GM19324 (cell line): ENCODE data around the gene MAVS.
A peak's percentile ranks its signal among the peaks of the same experiment; 100 is the strongest.

Experiments
- ATAC-seq: cut with Tn5 transposase; IDR thresholded peaks from one replicate; pipeline ENCODE4 v1.9.1; 2021; ENCODE audit warnings: mild to moderate bottlenecking, moderate library complexity; ENCODE audit not compliant: unreplicated experiment, low FRiP score

Gene MAVS

GRCh38 chr20:3846378-3846739 is 275 bp upstream of the MAVS start:
- ATAC-seq, result peak; percentile 13

GRCh38 chr20:3847429-3847940 is 851 bp downstream of the MAVS start:
- ATAC-seq, result no peak

- ATAC-seq, result no peak
Observed at GRCh38 chr20:3848565-3848964, 1.9 kb downstream of the MAVS start.

- ATAC-seq, result no peak
Observed at GRCh38 chr20:3854462-3854871, 7.8 kb downstream of the MAVS start.

- no peak for ATAC-seq
Observed at GRCh38 chr20:3857405-3857804, 10.8 kb downstream of the MAVS start.

GRCh38 chr20:3858689-3859088 is 12.1 kb downstream of the MAVS start:
- no peak for ATAC-seq

GRCh38 chr20:3861191-3861590 is 14.6 kb downstream of the MAVS start:
- ATAC-seq, result no peak

GRCh38 chr20:3862333-3862732 is 15.7 kb downstream of the MAVS start:
- ATAC-seq, result no peak

- ATAC-seq, result no peak
Observed at GRCh38 chr20:3863317-3863716, 16.7 kb downstream of the MAVS start.

GRCh38 chr20:3864518-3864917 is 17.9 kb downstream of the MAVS start:
- ATAC-seq, result no peak

GRCh38 chr20:3865152-3865886 is 18.7 kb downstream of the MAVS start:
- ATAC-seq, result no peak

- ATAC-seq, result no peak
Observed at GRCh38 chr20:3865887-3866407, 19.3 kb downstream of the MAVS start.

- no peak for ATAC-seq
Observed at GRCh38 chr20:3866464-3866863, 19.8 kb downstream of the MAVS start.

GRCh38 chr20:3867802-3868201 is 21.2 kb downstream of the MAVS start:
- ATAC-seq, result no peak

GRCh38 chr20:3869839-3870634 is 23.4 kb downstream of the MAVS start:
- ATAC-seq, result no peak

- no peak for ATAC-seq
Observed at GRCh38 chr20:3871550-3872265, 25.1 kb downstream of the MAVS start.

- ATAC-seq, result no peak
Observed at GRCh38 chr20:3873507-3873906, 26.9 kb downstream of the MAVS start.

- ATAC-seq, result no peak
Observed at GRCh38 chr20:3874194-3874844, 27.7 kb downstream of the MAVS start.

GRCh38 chr20:3875378-3875974 is 28.8 kb downstream of the MAVS start:
- no peak for ATAC-seq

GRCh38 chr20:3876000-3876399 is 29.4 kb downstream of the MAVS start:
- no peak for ATAC-seq
